Cortex of kidney (tissue), 1 donor: ENCODE data around the gene RPP25L.

ENCODE experiments used
- DNase-seq: peaks from one replicate; lab custom pipeline; 2025; lab: John Stamatoyannopoulos, UW

The RPP25L gene

DNA sequence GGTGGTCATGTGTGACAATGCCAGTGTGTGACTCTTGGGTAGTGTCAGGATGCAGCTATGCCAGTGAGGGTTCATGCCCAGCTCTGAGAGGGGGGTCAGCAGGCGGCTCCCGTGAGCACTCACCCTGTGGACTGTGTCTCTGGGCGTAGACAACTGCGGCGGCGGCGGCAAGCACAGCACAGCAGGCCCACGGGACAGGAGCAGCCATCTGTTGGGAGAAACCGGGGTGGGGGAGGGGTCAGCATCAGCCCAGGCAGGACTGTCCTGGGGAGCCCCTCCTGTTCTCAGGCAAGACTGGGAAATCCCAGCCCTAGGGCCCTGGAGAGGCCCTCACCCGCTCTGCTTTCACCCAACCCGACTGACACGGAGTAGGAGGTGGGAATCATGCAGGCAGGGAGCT, 43.1 kb downstream of the RPP25L start:
- no peak for DNase-seq

DNA sequence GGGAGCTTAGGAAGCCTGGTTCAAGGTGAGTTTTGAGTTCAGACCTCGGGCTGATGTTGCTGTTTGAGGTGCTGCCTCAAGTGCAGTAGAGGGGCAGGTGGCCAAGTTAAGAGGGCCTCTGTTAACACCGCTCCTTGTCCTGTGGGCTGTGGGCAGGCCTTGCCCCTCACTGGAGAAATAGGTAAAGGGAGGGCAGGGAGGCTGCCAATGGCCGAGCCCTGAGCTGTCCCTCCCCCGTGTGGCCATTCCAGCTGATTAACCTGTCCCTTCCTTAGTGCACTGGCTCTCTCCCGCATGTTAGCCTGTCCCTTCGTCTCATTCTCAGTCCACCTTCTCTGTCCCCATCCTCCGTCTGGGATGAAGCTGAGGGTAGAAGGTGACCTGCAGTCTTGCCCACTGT, 43.8 kb downstream of the RPP25L start:
- DNase-seq, result no peak

DNA sequence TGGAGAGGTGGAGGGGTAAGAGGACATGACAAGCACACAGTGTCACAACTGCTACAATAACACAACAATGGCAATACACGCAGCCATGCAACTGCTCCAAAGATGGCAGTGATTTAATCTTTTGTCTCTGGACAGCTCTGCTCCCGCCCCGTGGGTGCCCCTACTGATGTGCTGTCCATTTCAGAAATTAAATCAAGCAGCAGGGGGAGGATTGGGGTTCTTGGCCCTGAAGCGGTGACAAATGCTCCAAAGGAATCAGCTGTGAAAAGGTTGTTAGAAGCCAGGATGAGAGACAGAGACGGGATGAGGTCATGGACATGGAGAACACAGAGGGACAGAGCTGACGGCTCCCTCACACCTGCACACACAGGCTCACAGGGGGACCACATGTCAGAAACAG, 44.9 kb downstream of the RPP25L start:
- no peak for DNase-seq

DNA sequence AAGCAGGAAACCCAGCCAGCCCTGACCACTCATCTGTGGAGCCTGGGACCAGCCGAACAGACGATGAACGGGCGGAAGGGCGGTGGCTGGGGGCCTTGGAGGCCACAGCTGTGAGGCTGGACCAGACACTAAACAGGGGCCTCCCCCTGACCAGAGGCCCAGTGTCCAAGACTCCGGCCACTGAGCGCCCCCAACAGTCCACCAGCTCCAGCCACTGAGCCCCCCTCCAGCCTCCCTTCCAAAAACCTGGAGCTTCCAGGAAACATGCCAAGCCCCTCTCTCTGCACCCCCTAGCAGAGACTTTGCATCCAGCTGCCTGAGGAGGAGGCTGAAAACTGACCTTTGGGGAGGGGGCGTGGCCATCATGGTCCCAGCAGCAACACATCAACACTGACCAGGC, 45.6 kb downstream of the RPP25L start:
- no peak for DNase-seq

DNA sequence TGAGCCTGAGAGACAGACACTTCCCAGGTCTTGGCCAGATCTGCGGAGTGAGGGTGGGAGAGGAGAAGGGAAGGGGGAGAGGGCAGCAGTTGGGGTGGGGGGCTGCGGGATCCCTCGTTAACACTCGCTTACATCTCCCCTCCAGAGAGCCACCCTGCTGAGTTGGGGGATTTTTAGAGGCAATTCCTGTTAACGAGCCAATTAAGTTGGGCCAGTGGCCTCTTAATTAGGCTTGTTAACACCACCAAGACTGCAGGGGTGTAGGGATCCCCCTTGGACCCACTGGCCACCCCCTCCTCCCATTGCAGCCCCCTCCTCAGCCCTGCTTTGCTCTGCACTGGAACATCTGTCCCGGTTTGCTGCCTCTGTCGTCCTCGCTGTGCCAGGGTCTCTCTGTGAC, 46.0 kb downstream of the RPP25L start:
- no peak for DNase-seq

DNA sequence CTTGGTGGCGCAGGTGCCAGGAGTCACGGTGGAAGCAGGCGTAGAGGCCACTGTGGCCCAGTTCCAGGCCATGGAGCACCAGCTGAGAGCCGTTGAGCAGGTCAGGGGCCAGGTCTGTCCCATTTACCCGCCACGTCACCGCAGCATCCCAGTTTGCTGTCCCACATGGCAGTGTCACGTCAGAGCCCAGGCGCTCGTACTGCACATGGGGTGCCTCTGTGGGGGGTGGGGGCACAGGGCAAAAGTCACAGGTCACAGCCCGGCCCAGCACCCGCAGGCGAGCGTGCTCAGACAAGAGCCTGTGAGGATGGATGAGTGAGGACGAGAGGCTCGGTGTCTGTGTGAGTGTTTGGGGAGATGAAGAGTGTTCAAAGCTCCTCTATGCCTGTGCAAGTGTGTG, 47.3 kb downstream of the RPP25L start:
- DNase-seq, result no peak

DNA sequence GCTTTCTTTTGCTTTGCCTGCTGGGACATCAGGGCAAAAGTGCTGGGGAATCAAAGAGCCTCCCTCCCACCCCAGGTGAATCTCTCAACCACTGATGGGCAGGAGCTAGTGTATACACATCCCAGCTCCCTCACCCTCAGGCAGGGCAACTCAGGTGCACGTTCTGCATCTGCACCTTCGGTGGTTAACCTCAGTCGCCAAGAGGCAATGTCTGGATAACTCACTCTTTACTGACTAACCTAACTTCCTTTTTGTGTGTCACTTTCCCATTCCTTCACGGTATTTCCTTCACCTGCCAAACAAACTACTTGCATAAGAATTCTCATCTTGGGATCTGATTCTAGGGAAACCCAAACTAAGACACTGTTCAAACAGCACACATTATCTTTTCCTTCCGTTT, 48.6 kb downstream of the RPP25L start:
- DNase-seq, result no peak

DNA sequence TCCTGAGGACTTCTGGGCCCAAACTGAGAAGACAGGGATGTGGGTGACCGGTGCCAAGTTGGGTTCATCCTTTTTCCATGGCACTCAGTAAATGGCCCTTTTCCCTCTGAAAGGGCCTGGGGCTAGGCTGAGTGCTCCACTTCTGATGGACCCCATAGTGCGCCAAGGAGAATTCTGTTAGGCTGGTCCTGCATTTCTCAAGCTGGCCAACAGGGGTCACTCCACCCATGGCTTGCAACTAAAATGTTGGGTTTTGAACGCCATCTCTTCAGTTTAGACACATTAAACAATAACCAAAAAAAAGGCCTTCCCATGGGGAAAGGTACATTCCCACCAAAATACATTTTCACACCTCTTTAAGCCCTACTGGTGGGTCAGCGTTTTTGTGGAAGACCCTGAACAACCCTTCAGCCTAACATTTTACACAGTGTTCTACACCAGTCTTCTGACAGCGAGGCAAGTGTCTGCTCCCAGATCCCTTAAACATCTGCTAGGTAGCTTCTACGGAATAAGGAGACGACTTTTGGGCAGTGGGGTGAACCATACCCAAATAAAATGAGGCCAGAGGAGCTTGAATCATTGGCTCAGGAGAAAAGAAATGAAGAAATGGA, 49.7 kb downstream of the RPP25L start:
- no peak for DNase-seq

DNA sequence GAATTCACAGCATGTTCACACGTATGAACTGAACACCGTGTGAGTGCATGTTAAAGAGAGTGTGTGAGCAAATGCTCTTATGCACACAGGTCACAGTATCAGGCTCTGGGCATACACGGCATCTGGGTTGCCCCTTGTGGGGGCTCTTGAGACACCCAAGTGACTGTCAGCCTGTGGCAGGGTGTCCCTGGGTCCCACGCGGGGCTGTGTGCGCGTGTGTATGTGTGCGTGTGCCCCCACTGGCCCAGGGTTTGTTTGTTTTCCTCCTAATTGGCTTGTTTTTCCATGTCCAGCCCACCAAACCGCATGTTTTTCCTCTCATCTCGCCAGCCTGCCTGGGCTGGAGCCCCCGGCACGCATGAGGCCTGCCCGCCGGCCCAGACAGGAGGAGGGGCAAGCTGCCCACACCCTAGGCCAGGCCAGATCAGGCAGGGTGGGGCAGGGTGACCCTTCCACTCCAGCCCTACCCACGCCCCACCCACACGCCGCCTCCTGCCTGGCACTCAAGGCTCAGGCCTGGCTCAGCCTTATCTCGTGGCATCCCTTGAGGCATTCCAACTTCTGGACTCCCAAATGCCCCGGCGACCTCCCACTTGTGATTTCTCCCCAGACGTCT, 51.2 kb downstream of the RPP25L start:
- DNase-seq, result no peak
